Panc1 (cell line): ENCODE data around the gene FNBP1L. TPM values are rescaled to one million over a fixed set of nuclear protein-coding genes. Genes with fewer than 3 reads are reported as not detected.

ENCODE experiments used
- ATAC-seq: fragments of 200-7000 bp; cut with Tn5 transposase; 2 replicates; pipeline ENCODE4 v1.9.1; 2020; ENCODE audit warnings: mild to moderate bottlenecking, moderate library complexity
- BruUV-seq: library from RNA; stranded (reverse); fragments of 400-500 nt; replicated peaks from 2 replicates; lab custom pipeline; 2021; lab: Mats Ljungman, UMichigan
- CTCF ChIA-PET: fragments of 300-600 bp; sonication (Branson Sonifier 250); formaldehyde crosslinking; loops from one replicate; lab custom pipeline; 2022; ENCODE audit warnings: antibody characterized with exemption; lab: Charles Lee
- POLR2A ChIA-PET: fragments of 300-600 bp; sonication (Branson Sonifier 250); formaldehyde crosslinking; loops from one replicate; lab custom pipeline; 2022; ENCODE audit warnings: antibody characterized with exemption; lab: Charles Lee
- DNase-seq: peaks from one replicate; pipeline ENCODE4 v3.0.0-alpha.2; 2010; ENCODE audit warnings: low read depth, low spot score
- H3K27ac ChIP-seq: 2 replicates; pipeline ENCODE4 v1.5.1; 2011; ENCODE audit warnings: mild to moderate bottlenecking, low read length, inconsistent platforms
- H3K27me3 ChIP-seq: fragments of 200-500 bp; sonication (Bioruptor generic); 2 replicates; pipeline ENCODE4 v1.6.0; 2014; ENCODE audit warnings: low read length, inconsistent platforms; ENCODE audit not compliant: control insufficient read depth, insufficient read depth
- H3K36me3 ChIP-seq: fragments of 200-500 bp; sonication (Bioruptor generic); 2 replicates; pipeline ENCODE4 v1.5.1; 2014; ENCODE audit warnings: inconsistent platforms, mild to moderate bottlenecking, low read length, moderate library complexity; ENCODE audit not compliant: control insufficient read depth, insufficient read depth
- H3K4me1 ChIP-seq: 2 replicates; pipeline ENCODE4 v1.5.1; 2011; ENCODE audit warnings: inconsistent platforms, mild to moderate bottlenecking, low read length, moderate library complexity; ENCODE audit not compliant: control insufficient read depth, insufficient read depth
- H3K4me3 ChIP-seq, 2 experiments: 2 replicates each; pipeline ENCODE4 v1.5.1; 2011 to 2012; ENCODE audit warnings: low read depth in 2 of 2, low read length in 2 of 2, mild to moderate bottlenecking in 2 of 2, inconsistent platforms in 1 of 2, moderate library complexity in 1 of 2
- H3K9me3 ChIP-seq: fragments of 200-500 bp; sonication (Bioruptor generic); 2 replicates; pipeline ENCODE4 v1.5.1; 2014; ENCODE audit warnings: low read depth, mild to moderate bottlenecking, inconsistent platforms, low read length, moderate library complexity; ENCODE audit not compliant: control insufficient read depth, insufficient read depth
- POLR2AphosphoS5 ChIP-seq: IDR thresholded peaks from 2 replicates; pipeline ENCODE4 v1.6.1; 2012; ENCODE audit warnings: mild to moderate bottlenecking, low read depth, low read length, moderate library complexity
- SIN3A ChIP-seq: IDR thresholded peaks from 2 replicates; pipeline ENCODE4 v1.6.1; 2012; ENCODE audit warnings: low read depth, mild to moderate bottlenecking, low read length, moderate library complexity, borderline replicate concordance; ENCODE audit not compliant: insufficient read depth
- TCF7L2 ChIP-seq: IDR thresholded peaks from 2 replicates; pipeline ENCODE4 v1.6.1; 2011; ENCODE audit warnings: mild to moderate bottlenecking, low read depth, low read length, inconsistent platforms
- in situ Hi-C: cut with HindIII; loops from 2 replicates; pipeline ENCODE4 v1.10.0; 2016; ENCODE audit warnings: low sequenced_read_pairs, low pct_unique_long_range_greater_than_20kb
- intact Hi-C: fragments of 100-400 bp; cut with micrococcal nuclease; formaldehyde crosslinking; loops from one replicate; pipeline ENCODE4 v1.10.0; 2022; ENCODE audit not compliant: unreplicated experiment
- total RNA-seq: library from RNA; stranded (reverse); gene quantifications from one replicate; pipeline ENCODE4 v1.2.1, GENCODE V29; 2021; ENCODE audit not compliant: unreplicated experiment
- TF ChIP-seq, protein P1 (sequence below), 2 experiments: IDR thresholded peaks; 2 replicates each; pipeline ENCODE4 v1.6.1; 2011 to 2012; ENCODE audit warnings: low read depth in 2 of 2, control low read depth in 1 of 2, low read length in 1 of 2, mild to moderate bottlenecking in 1 of 2, moderate library complexity in 1 of 2; ENCODE audit not compliant: insufficient read depth in 1 of 2
- TF ChIP-seq, protein P2 (sequence below): fragments of 450-650 bp; IDR thresholded peaks from 2 replicates; pipeline ENCODE4 v1.5.1; 2017; ENCODE audit warnings: mild to moderate bottlenecking

Gene FNBP1L
- total RNA-seq, 1 experiment from 2014 or later: 25.1 TPM

- ATAC-seq (no peak), DNase-seq (no peak)
- Histone ChIP-seq H3K27me3 (no peaks in the 10 kb centered on the region), H3K9me3 (no peaks in the 10 kb centered on the region), H3K36me3 (no peaks in the 10 kb centered on the region), H3K4me3 (no peak overlapping the region), H3K27ac (no peak overlapping the region), H3K4me1 (no peaks in the 10 kb centered on the region)
- ChIA-PET POLR2A (no interaction called here), CTCF (no interaction called here)
- BruUV-seq: no TSS peak
- intact Hi-C loops: no loop called here
- in situ Hi-C loops: no loop called here
- TF ChIP-seq, protein P1, sequence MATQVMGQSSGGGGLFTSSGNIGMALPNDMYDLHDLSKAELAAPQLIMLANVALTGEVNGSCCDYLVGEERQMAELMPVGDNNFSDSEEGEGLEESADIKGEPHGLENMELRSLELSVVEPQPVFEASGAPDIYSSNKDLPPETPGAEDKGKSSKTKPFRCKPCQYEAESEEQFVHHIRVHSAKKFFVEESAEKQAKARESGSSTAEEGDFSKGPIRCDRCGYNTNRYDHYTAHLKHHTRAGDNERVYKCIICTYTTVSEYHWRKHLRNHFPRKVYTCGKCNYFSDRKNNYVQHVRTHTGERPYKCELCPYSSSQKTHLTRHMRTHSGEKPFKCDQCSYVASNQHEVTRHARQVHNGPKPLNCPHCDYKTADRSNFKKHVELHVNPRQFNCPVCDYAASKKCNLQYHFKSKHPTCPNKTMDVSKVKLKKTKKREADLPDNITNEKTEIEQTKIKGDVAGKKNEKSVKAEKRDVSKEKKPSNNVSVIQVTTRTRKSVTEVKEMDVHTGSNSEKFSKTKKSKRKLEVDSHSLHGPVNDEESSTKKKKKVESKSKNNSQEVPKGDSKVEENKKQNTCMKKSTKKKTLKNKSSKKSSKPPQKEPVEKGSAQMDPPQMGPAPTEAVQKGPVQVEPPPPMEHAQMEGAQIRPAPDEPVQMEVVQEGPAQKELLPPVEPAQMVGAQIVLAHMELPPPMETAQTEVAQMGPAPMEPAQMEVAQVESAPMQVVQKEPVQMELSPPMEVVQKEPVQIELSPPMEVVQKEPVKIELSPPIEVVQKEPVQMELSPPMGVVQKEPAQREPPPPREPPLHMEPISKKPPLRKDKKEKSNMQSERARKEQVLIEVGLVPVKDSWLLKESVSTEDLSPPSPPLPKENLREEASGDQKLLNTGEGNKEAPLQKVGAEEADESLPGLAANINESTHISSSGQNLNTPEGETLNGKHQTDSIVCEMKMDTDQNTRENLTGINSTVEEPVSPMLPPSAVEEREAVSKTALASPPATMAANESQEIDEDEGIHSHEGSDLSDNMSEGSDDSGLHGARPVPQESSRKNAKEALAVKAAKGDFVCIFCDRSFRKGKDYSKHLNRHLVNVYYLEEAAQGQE (IDR thresholded peaks at IDR 0.05; ENCODE audit: insufficient read depth in 1 of 2, low read depth in 2 of 2, low read length in 1 of 2): no peak
Measured at GRCh38 chr1:93577536-93578432, 129.9 kb downstream of the FNBP1L start.

GRCh38 chr1:93578433-93578830, 130.5 kb downstream of the FNBP1L start:
- intact Hi-C loops: no loop called here
- ATAC-seq: no peak
- TF ChIP-seq, protein P1 (IDR thresholded peaks at IDR 0.05; ENCODE audit: insufficient read depth in 1 of 2, low read depth in 2 of 2, low read length in 1 of 2): no peak
- TF ChIP-seq, protein P2, sequence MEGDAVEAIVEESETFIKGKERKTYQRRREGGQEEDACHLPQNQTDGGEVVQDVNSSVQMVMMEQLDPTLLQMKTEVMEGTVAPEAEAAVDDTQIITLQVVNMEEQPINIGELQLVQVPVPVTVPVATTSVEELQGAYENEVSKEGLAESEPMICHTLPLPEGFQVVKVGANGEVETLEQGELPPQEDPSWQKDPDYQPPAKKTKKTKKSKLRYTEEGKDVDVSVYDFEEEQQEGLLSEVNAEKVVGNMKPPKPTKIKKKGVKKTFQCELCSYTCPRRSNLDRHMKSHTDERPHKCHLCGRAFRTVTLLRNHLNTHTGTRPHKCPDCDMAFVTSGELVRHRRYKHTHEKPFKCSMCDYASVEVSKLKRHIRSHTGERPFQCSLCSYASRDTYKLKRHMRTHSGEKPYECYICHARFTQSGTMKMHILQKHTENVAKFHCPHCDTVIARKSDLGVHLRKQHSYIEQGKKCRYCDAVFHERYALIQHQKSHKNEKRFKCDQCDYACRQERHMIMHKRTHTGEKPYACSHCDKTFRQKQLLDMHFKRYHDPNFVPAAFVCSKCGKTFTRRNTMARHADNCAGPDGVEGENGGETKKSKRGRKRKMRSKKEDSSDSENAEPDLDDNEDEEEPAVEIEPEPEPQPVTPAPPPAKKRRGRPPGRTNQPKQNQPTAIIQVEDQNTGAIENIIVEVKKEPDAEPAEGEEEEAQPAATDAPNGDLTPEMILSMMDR: no peak
- TF ChIP-seq POLR2AphosphoS5 (no peak), TCF7L2 (no peak), SIN3A (no peak)
- in situ Hi-C loops: no loop called here
- no peak overlapping the region for H3K4me3 ChIP-seq
- CTCF ChIA-PET: no interaction called here
- no TSS peak for BruUV-seq
- no peaks in the 10 kb centered on the region for H3K9me3 ChIP-seq
- H3K4me1 ChIP-seq: no peaks in the 10 kb centered on the region
- POLR2A ChIA-PET: interaction anchor here (0.6 kb wide), 1 partner anchor 36 kb away, joined by 6 read pairs; no protein-coding TSS in a partner anchor
- H3K27me3 ChIP-seq: no peaks in the 10 kb centered on the region
- H3K27ac ChIP-seq: no peak overlapping the region
- DNase-seq: no peak
- no peaks in the 10 kb centered on the region for H3K36me3 ChIP-seq
